IMR-90 (cell line): ENCODE results near the gene PAN3. TPM values are rescaled to one million over a fixed set of nuclear protein-coding genes. Genes with fewer than 3 reads are reported as not detected.

ENCODE experiments used
- ATAC-seq: fragments of 200-7000 bp; cut with Tn5 transposase; 2 replicates; pipeline ENCODE4 v1.9.1; 2020; ENCODE audit warnings: low read depth, mild to moderate bottlenecking, moderate library complexity
- BruUV-seq: library from RNA; stranded (reverse); fragments of 400-500 nt; replicated peaks from 2 replicates; lab custom pipeline; 2021; lab: Mats Ljungman, UMichigan
- CTCF ChIA-PET: fragments of 300-600 bp; formaldehyde crosslinking; extraction: SDS; loops from one replicate; lab custom pipeline; 2021; ENCODE audit warnings: antibody characterized with exemption; lab: Yijun Ruan, JAX
- POLR2A ChIA-PET: fragments of 300-600 bp; sonication (Branson Sonifier 250); formaldehyde crosslinking; loops from one replicate; lab custom pipeline; 2022; ENCODE audit warnings: antibody characterized with exemption; ENCODE audit not compliant: unreplicated experiment; lab: Charles Lee
- DNase-seq: peaks from one replicate; pipeline ENCODE4 v3.0.0; 2013
- H2AFZ ChIP-seq: replicated peaks from 2 replicates; pipeline ENCODE3; 2013; ENCODE audit warnings: low read length, mild to moderate bottlenecking; ENCODE audit not compliant: poor library complexity
- H2AK5ac ChIP-seq: 2 replicates; pipeline ENCODE4 v1.6.1; 2013; ENCODE audit warnings: low read depth, low read length, inconsistent platforms
- H2AK9ac ChIP-seq: replicated peaks from 2 replicates; pipeline ENCODE3; 2013; ENCODE audit warnings: mild to moderate bottlenecking, low read depth, low read length, moderate library complexity; ENCODE audit not compliant: poor library complexity
- H2BK120ac ChIP-seq: 2 replicates; pipeline ENCODE4 v1.6.1; 2013; ENCODE audit warnings: low read depth, low read length, inconsistent platforms
- H2BK15ac ChIP-seq: 3 replicates; pipeline ENCODE4 v1.6.1; 2013; ENCODE audit warnings: low read depth, low read length, inconsistent platforms
- H2BK20ac ChIP-seq: 2 replicates; pipeline ENCODE4 v1.6.1; 2013; ENCODE audit warnings: low read depth, mild to moderate bottlenecking, inconsistent platforms, low read length, moderate library complexity
- H2BK5ac ChIP-seq: 2 replicates; pipeline ENCODE4 v1.6.1; 2013; ENCODE audit warnings: mild to moderate bottlenecking, low read depth, low read length, inconsistent platforms; ENCODE audit not compliant: poor library complexity, severe bottlenecking
- H3K14ac ChIP-seq: replicated peaks from 2 replicates; pipeline ENCODE4 v1.6.1; 2013; ENCODE audit warnings: low read depth, low read length, inconsistent platforms
- H3K18ac ChIP-seq: 2 replicates; pipeline ENCODE4 v1.6.1; 2013; ENCODE audit warnings: low read depth, low read length, control low read depth
- H3K23ac ChIP-seq: 2 replicates; pipeline ENCODE4 v1.6.1; 2013; ENCODE audit warnings: low read depth, low read length, inconsistent platforms
- H3K27ac ChIP-seq: 2 replicates; pipeline ENCODE4 v1.5.1; 2013; ENCODE audit warnings: mild to moderate bottlenecking, control low read depth, low read length; ENCODE audit not compliant: insufficient read depth
- H3K27me3 ChIP-seq: 2 replicates; pipeline ENCODE4 v1.6.1; 2013; ENCODE audit warnings: low read length; ENCODE audit not compliant: control insufficient read depth, insufficient read depth
- H3K36me3 ChIP-seq: 2 replicates; pipeline ENCODE4 v1.6.1; 2013; ENCODE audit warnings: low read length, mixed read lengths; ENCODE audit not compliant: control insufficient read depth, insufficient read depth
- H3K4ac ChIP-seq: 2 replicates; pipeline ENCODE4 v1.6.1; 2013; ENCODE audit warnings: low read depth, low read length, inconsistent platforms
- H3K4me1 ChIP-seq: 2 replicates; pipeline ENCODE4 v1.6.1; 2013; ENCODE audit warnings: low read length, mixed read lengths; ENCODE audit not compliant: control insufficient read depth, insufficient read depth
- H3K4me2 ChIP-seq: 2 replicates; pipeline ENCODE4 v1.6.1; 2013; ENCODE audit warnings: low read depth, mild to moderate bottlenecking, control low read depth, low read length, moderate library complexity
- H3K4me3 ChIP-seq: 2 replicates; pipeline ENCODE4 v1.5.1; 2013; ENCODE audit warnings: low read depth, mild to moderate bottlenecking, control low read depth, low read length, moderate library complexity; ENCODE audit not compliant: insufficient read depth
- H3K56ac ChIP-seq: 2 replicates; pipeline ENCODE4 v1.6.1; 2013; ENCODE audit warnings: low read length, inconsistent platforms; ENCODE audit not compliant: insufficient read depth; ENCODE audit errors: extremely low read depth
- H3K79me1 ChIP-seq, 2 experiments: 2 replicates each; pipeline ENCODE4 v1.6.1; 2013; ENCODE audit warnings: low read length in 2 of 2, inconsistent platforms in 1 of 2, low read depth in 1 of 2
- H3K9ac ChIP-seq: 2 replicates; pipeline ENCODE4 v1.6.1; 2013; ENCODE audit warnings: low read depth, low read length, control low read depth
- H3K9me1 ChIP-seq: 2 replicates; pipeline ENCODE4 v1.6.1; 2013; ENCODE audit warnings: low read length, inconsistent platforms; ENCODE audit not compliant: insufficient read depth
- H3K9me3 ChIP-seq: 2 replicates; pipeline ENCODE4 v1.6.1; 2013; ENCODE audit warnings: low read length; ENCODE audit not compliant: control insufficient read depth, insufficient read depth
- H4K20me1 ChIP-seq: 2 replicates; pipeline ENCODE4 v1.6.1; 2013; ENCODE audit warnings: low read length, inconsistent platforms; ENCODE audit not compliant: insufficient read depth
- H4K5ac ChIP-seq: 2 replicates; pipeline ENCODE4 v1.6.1; 2013; ENCODE audit warnings: mild to moderate bottlenecking, low read depth, low read length, control low read depth
- H4K8ac ChIP-seq, 2 experiments: 2 replicates each; pipeline ENCODE4 v1.6.1; 2013; ENCODE audit warnings: low read depth in 2 of 2, low read length in 2 of 2, control low read depth in 1 of 2, inconsistent platforms in 1 of 2
- H4K91ac ChIP-seq: 2 replicates; pipeline ENCODE4 v1.6.1; 2013; ENCODE audit warnings: low read depth, low read length, inconsistent platforms; ENCODE audit not compliant: insufficient read depth
- BHLHE40 ChIP-seq: fragments of 150-350 bp; IDR thresholded peaks from 2 replicates; pipeline ENCODE4 v1.6.1; 2016; ENCODE audit warnings: mild to moderate bottlenecking, low read depth, low read length
- CEBPB ChIP-seq: IDR thresholded peaks from 2 replicates; pipeline ENCODE4 v1.6.1; 2012; ENCODE audit warnings: low read depth, low read length, improper control_type of control experiment
- CHD1 ChIP-seq: IDR thresholded peaks from 2 replicates; pipeline ENCODE4 v1.6.1; 2012; ENCODE audit warnings: low read depth, low read length, improper control_type of control experiment
- FOS ChIP-seq: fragments of 150-350 bp; IDR thresholded peaks from 2 replicates; pipeline ENCODE4 v1.6.1; 2016; ENCODE audit warnings: low read depth, low read length
- MAFK ChIP-seq: IDR thresholded peaks from 2 replicates; pipeline ENCODE4 v1.6.1; 2012; ENCODE audit warnings: low read depth, low read length, improper control_type of control experiment
- MAZ ChIP-seq: IDR thresholded peaks from 2 replicates; pipeline ENCODE4 v1.6.1; 2012; ENCODE audit warnings: low read depth, mild to moderate bottlenecking, low read length, improper control_type of control experiment, moderate library complexity, borderline replicate concordance
- MXI1 ChIP-seq: IDR thresholded peaks from 2 replicates; pipeline ENCODE4 v1.6.1; 2012; ENCODE audit warnings: low read depth, mild to moderate bottlenecking, low read length, moderate library complexity, borderline replicate concordance
- NFE2L2 ChIP-seq: fragments of 150-350 bp; IDR thresholded peaks from 2 replicates; pipeline ENCODE4 v1.6.1; 2016; ENCODE audit warnings: low read depth, mild to moderate bottlenecking, low read length
- POLR2A ChIP-seq: IDR thresholded peaks from 2 replicates; pipeline ENCODE4 v1.6.1; 2012; ENCODE audit warnings: mild to moderate bottlenecking, low read depth, low read length
- RAD21 ChIP-seq: IDR thresholded peaks from 2 replicates; pipeline ENCODE4 v1.6.1; 2012; ENCODE audit warnings: low read length, improper control_type of control experiment
- RCOR1 ChIP-seq: IDR thresholded peaks from 2 replicates; pipeline ENCODE4 v1.6.1; 2012; ENCODE audit warnings: mild to moderate bottlenecking, low read length, improper control_type of control experiment; ENCODE audit not compliant: insufficient replicate concordance
- RFX5 ChIP-seq: IDR thresholded peaks from 2 replicates; pipeline ENCODE4 v1.8.0; 2012; ENCODE audit warnings: low read depth, mild to moderate bottlenecking, low read length, moderate library complexity
- SMC3 ChIP-seq: fragments of 150-350 bp; IDR thresholded peaks from 2 replicates; pipeline ENCODE4 v1.6.1; 2016; ENCODE audit warnings: low read depth, mild to moderate bottlenecking, antibody characterized with exemption, low read length, moderate library complexity
- WGBS, 2 experiments: methylation state at CpG; one replicate each; pipeline versions ENCODE4 v1.1.5 to v1.1.7; 2013; ENCODE audit warnings: missing lambda C conversion rate in 2 of 2; ENCODE audit not compliant: insufficient read length in 1 of 2; ENCODE audit errors: extremely low coverage in 2 of 2; 5-methylcytosine and 5-hydroxymethylcytosine counted together
- dilution Hi-C: fragments of 300-500 bp; cut with HindIII; formaldehyde crosslinking; loops from one replicate; pipeline ENCODE4 v1.14.3; 2018; ENCODE audit warnings: low sequenced_read_pairs; ENCODE audit not compliant: unreplicated experiment
- in situ Hi-C: fragments of 300-500 bp; cut with MboI; formaldehyde crosslinking; loops from 3 replicates; pipeline ENCODE4 v1.14.3; 2019; ENCODE audit warnings: low sequenced_read_pairs, inconsistent platforms, mixed read lengths
- intact Hi-C: fragments of 100-400 bp; cut with micrococcal nuclease; formaldehyde crosslinking; loops from 2 replicates; pipeline ENCODE4 v1.10.0; 2022
- polyA plus RNA-seq, 3 experiments: library from polyadenylated mRNA; depleted of rRNA; stranded (reverse); fragments of >200 nt; gene quantifications; 2 replicates each; pipeline ENCODE4 v1.2.3, GENCODE V29; 2012; ENCODE audit warnings: low replicate concordance in 1 of 3
- total RNA-seq: library from RNA; depleted of rRNA; stranded (reverse); fragments of >200 nt; gene quantifications from 2 replicates; pipeline ENCODE4 v1.2.3, GENCODE V29; 2012
- TF ChIP-seq, protein P1 (sequence below): fragments of 150-350 bp; IDR thresholded peaks from 2 replicates; pipeline ENCODE4 v1.6.1; 2017; ENCODE audit warnings: mild to moderate bottlenecking, antibody characterized with exemption, low read length, low read depth
- TF ChIP-seq, protein P2 (sequence below): fragments of 150-350 bp; IDR thresholded peaks from 2 replicates; pipeline ENCODE4 v1.6.1; 2016; ENCODE audit warnings: low read depth, mild to moderate bottlenecking, low read length, moderate library complexity, borderline replicate concordance
- TF ChIP-seq, protein P3 (sequence below): conservative IDR thresholded peaks from 2 replicates; pipeline ENCODE4 v1.5.1; 2012; ENCODE audit warnings: mild to moderate bottlenecking, low read depth, low read length, improper control_type of control experiment

PAN3 gene
- total and polyA plus RNA-seq, 2 of the 4 experiments (the other 2 are of a cell fraction): 6.6 to 15.1 TPM

DNA sequence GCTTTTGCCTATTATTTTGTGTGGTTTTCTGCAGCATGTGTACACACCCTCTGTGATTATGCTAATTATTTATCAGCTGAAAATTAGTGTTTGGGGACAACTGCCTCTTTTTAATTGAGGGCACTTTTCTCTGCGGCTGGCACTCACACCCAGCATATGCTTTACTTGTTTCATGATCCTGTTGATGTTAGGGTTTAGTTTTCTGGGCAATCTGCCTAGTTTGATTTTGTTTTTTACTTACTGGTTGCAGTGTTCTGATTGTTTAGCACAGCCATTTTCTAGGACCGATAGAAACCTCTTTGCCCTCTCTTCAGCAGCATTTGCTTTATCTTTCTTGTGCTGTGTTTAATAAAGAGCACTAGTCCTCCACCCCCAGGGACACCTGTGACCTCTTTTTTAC, 161.6 kb downstream of the PAN3 start:
- H2BK15ac ChIP-seq: no peak overlapping the region
- in situ Hi-C loops (no loop called here), intact Hi-C loops (no loop called here), dilution Hi-C loops (no loop called here)
- ChIA-PET CTCF (no interaction called here), POLR2A (interaction anchor here (0.6 kb wide), 1 partner anchor 346 kb away, joined by 3 read pairs; no protein-coding TSS in a partner anchor)
- ATAC-seq (no peak), DNase-seq (no peak)
- H3K36me3 ChIP-seq: 0 out of 2 replicates have a peak, but pooled peaks cover 1% of the 10 kb centered on the region
- no peak overlapping the region for H3K4me3 ChIP-seq
- H4K20me1 ChIP-seq: no peaks in the 10 kb centered on the region
- H2AFZ ChIP-seq: no peak overlapping the region
- no peaks in the 10 kb centered on the region for H3K9me3 ChIP-seq
- no peak overlapping the region for H2BK20ac ChIP-seq
- no peak overlapping the region for H2BK120ac ChIP-seq
- H2BK5ac ChIP-seq: no peak overlapping the region
- H2AK9ac ChIP-seq: no peak overlapping the region
- TF ChIP-seq MAZ (no peak), RCOR1 (no peak), FOS (no peak), NFE2L2 (no peak), RFX5 (no peak), RAD21 (no peak), MXI1 (no peak), CEBPB (no peak), MAFK (no peak), POLR2A (no peak), BHLHE40 (no peak), CHD1 (no peak), SMC3 (no peak)
- TF ChIP-seq, protein P1, sequence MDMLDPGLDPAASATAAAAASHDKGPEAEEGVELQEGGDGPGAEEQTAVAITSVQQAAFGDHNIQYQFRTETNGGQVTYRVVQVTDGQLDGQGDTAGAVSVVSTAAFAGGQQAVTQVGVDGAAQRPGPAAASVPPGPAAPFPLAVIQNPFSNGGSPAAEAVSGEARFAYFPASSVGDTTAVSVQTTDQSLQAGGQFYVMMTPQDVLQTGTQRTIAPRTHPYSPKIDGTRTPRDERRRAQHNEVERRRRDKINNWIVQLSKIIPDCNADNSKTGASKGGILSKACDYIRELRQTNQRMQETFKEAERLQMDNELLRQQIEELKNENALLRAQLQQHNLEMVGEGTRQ: no peak
- TF ChIP-seq, protein P2, sequence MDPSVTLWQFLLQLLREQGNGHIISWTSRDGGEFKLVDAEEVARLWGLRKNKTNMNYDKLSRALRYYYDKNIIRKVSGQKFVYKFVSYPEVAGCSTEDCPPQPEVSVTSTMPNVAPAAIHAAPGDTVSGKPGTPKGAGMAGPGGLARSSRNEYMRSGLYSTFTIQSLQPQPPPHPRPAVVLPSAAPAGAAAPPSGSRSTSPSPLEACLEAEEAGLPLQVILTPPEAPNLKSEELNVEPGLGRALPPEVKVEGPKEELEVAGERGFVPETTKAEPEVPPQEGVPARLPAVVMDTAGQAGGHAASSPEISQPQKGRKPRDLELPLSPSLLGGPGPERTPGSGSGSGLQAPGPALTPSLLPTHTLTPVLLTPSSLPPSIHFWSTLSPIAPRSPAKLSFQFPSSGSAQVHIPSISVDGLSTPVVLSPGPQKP: no peak
- TF ChIP-seq, protein P3, sequence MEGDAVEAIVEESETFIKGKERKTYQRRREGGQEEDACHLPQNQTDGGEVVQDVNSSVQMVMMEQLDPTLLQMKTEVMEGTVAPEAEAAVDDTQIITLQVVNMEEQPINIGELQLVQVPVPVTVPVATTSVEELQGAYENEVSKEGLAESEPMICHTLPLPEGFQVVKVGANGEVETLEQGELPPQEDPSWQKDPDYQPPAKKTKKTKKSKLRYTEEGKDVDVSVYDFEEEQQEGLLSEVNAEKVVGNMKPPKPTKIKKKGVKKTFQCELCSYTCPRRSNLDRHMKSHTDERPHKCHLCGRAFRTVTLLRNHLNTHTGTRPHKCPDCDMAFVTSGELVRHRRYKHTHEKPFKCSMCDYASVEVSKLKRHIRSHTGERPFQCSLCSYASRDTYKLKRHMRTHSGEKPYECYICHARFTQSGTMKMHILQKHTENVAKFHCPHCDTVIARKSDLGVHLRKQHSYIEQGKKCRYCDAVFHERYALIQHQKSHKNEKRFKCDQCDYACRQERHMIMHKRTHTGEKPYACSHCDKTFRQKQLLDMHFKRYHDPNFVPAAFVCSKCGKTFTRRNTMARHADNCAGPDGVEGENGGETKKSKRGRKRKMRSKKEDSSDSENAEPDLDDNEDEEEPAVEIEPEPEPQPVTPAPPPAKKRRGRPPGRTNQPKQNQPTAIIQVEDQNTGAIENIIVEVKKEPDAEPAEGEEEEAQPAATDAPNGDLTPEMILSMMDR: no peak
- no peak overlapping the region for H3K27ac ChIP-seq
- H3K79me1 ChIP-seq: no peaks in the 10 kb centered on the region
- H3K23ac ChIP-seq: no peak overlapping the region
- no peak overlapping the region for H3K9ac ChIP-seq
- H3K4me2 ChIP-seq: no peak overlapping the region
- H2AK5ac ChIP-seq: no peak overlapping the region
- no peak overlapping the region for H4K5ac ChIP-seq
- no peak overlapping the region for H3K18ac ChIP-seq
- no peaks in the 10 kb centered on the region for H3K27me3 ChIP-seq
- H4K91ac ChIP-seq: no peak overlapping the region
- H4K8ac ChIP-seq: no peak overlapping the region
- H3K4me1 ChIP-seq: no peaks in the 10 kb centered on the region
- H3K14ac ChIP-seq: no peak overlapping the region
- no CpG with 5 or more reads among the region's 2 CpGs for WGBS, 2 experiments
- H3K56ac ChIP-seq: no peak overlapping the region
- no peak overlapping the region for H3K4ac ChIP-seq
- no peaks in the 10 kb centered on the region for H3K9me1 ChIP-seq
- BruUV-seq: no TSS peak
